Ectodermal cell (in vitro differentiated cells): ENCODE data around the gene HIGD1B.

Experiments
- H3K27ac ChIP-seq: 2 replicates; pipeline ENCODE4 v1.7.0; 2013; ENCODE audit warnings: mild to moderate bottlenecking, low read depth, low read length; ENCODE audit not compliant: insufficient read depth, poor library complexity, severe bottlenecking
- H3K27me3 ChIP-seq: 2 replicates; pipeline ENCODE4 v1.7.0; 2013; ENCODE audit warnings: mild to moderate bottlenecking, low read length; ENCODE audit not compliant: insufficient read depth, control insufficient read depth, poor library complexity, severe bottlenecking
- H3K36me3 ChIP-seq: one replicate; pipeline ENCODE4 v1.7.0; 2013; ENCODE audit warnings: low read length; ENCODE audit not compliant: control insufficient read depth, insufficient read depth
- H3K4me1 ChIP-seq: one replicate; pipeline ENCODE4 v1.7.0; 2013; ENCODE audit warnings: low read length; ENCODE audit not compliant: control insufficient read depth, insufficient read depth
- H3K4me3 ChIP-seq: 2 replicates; pipeline ENCODE4 v1.7.0; 2013; ENCODE audit warnings: low read depth, low read length, control low read depth; ENCODE audit not compliant: insufficient read depth
- H3K9me3 ChIP-seq: 2 replicates; pipeline ENCODE4 v1.7.0; 2013; ENCODE audit warnings: mild to moderate bottlenecking, low read length, moderate library complexity; ENCODE audit not compliant: control insufficient read depth
- WGBS, 2 experiments: methylation state at CpG; one replicate each; pipeline ENCODE4 v1.1.7; 2013; ENCODE audit warnings: missing lambda C conversion rate in 2 of 2; 5-methylcytosine and 5-hydroxymethylcytosine counted together

Gene HIGD1B

DNA sequence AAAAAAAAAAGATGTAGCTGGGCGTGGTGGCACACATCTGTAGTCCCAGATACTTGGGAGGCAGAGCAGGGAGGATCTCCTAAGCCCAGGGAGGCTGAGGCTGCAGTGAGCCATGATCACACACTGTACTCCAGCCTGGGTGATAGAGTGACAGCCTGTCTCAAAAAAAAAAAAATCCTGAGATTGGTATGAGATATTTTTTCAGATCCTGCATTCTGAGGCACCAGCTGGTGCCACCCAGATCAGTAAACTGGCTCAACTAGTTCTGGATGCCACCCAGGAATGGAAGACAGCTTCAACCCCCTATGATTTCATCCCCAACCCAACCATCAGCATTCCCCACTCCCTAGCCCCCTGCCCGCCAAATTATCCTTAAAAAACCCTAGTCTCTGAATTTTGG lies 10.5 kb upstream of the HIGD1B start:
- H3K4me3 ChIP-seq, result no peak overlapping the region
- peaks cover 4% of the 10 kb centered on the region for H3K4me1 ChIP-seq
- WGBS, 2 experiments, result 76 to 96% methylated on average over 2 of the region's 2 CpGs

DNA sequence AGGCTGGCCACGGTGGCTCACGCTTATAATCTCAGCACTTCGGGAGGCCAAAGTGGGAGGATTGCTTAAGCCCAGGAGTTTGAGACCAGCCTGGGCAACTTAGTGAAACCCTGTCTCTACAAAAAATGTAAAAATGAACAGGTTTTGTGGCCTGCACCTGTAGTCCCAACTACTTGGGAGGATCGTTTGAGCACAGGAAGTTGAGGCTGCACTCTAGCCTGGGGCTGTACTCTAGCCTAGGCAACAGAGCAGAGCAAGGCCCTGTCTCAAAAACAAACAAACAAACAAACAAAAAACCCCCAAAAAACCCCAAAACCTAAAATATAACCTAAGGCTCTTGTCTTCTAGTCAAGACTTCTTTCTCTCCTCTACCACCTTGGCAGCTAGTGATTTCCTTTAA lies 7.4 kb upstream of the HIGD1B start:
- Histone ChIP-seq H3K4me3 (no peak overlapping the region), H3K9me3 (no peaks in the 10 kb centered on the region), H3K27ac (no peak overlapping the region), H3K36me3 (no peaks in the 10 kb centered on the region), H3K4me1 (peaks cover 20% of the 10 kb centered on the region), H3K27me3 (no peaks in the 10 kb centered on the region)
- 93 to 96% methylated on average over 4 of the region's 4 CpGs for WGBS, 2 experiments

More for the DNA sequence above, 10.5 kb upstream of the HIGD1B start:
- H3K27ac ChIP-seq, result no peak overlapping the region
- H3K27me3 ChIP-seq, result no peaks in the 10 kb centered on the region
- H3K9me3 ChIP-seq, result no peaks in the 10 kb centered on the region
- no peaks in the 10 kb centered on the region for H3K36me3 ChIP-seq

DNA sequence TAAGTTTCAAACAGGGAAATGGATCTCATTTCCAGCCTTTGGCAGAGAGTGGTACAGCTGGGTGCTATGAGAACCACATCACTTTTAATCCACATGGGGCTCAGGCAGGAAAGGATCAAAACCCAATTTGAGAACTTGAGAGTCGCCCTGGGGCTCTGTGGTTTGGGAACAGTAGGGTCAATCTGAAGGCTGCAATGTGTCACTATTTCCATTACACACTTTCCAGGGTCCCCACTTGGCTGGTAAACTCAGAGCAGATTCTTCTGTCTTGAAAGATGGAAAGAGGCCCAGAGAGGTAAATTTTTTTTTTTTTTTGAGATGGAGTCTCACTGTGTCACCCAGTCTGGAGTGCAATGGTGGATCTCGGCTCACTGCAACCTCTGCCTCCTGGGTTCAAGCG lies 6.7 kb upstream of the HIGD1B start:
- no peak overlapping the region for H3K27ac ChIP-seq
- H3K4me1 ChIP-seq, result peaks cover 20% of the 10 kb centered on the region
- whole genome bisulfite sequencing, 2 experiments, result 90 to 92% methylated on average over 3 of the region's 3 CpGs
- no peak overlapping the region for H3K4me3 ChIP-seq
- H3K27me3 ChIP-seq, result no peaks in the 10 kb centered on the region
- no peaks in the 10 kb centered on the region for H3K36me3 ChIP-seq
- H3K9me3 ChIP-seq, result no peaks in the 10 kb centered on the region

DNA sequence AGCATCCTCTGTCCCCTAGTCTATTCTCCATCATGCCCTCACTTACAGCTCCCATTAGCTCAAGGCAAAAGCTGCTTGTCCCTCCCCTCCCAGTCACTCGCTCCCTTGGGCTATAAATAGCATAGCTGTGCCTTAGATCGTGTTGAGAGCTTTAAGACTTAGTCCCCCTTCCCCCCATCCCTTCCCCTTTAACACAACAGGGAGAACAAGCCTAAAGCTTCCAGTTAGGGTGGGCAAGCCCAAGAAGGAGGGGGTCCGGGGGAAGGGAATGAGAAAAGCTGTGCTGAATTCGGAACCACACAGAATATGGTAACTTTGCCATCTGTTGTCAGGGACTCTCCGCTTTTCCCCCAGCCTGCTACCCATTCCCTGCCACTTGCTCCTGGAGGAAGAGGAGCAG lies 4.9 kb upstream of the HIGD1B start:
- H3K4me3 ChIP-seq, result no peak overlapping the region
- H3K27me3 ChIP-seq, result no peaks in the 10 kb centered on the region
- no peak overlapping the region for H3K27ac ChIP-seq
- H3K9me3 ChIP-seq, result no peaks in the 10 kb centered on the region
- 26 to 29% methylated on average over 5 of the region's 5 CpGs for WGBS, 2 experiments
- H3K4me1 ChIP-seq, result peaks cover 20% of the 10 kb centered on the region
- no peaks in the 10 kb centered on the region for H3K36me3 ChIP-seq

DNA sequence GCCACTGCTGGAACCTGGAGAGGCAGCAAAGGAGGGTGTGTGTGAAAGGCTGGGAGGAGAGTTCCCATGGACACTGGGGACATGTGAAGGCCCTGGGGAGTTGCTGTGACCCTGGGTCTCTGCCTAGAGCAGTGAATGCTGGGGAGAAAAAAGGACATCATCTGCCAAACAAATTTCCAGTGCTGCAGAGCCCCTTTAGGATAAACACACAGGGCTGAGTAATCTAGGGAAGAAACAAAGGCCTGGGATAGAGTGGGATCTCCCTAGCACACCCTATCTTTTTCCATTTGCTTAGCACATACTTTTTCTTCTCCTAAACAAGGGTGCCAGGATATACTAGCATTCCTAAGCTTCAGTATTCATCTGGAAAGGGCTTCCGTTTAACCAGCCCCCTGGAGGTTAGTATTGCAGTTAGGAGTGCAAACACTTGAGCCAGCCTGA lies 3.3 kb upstream of the HIGD1B start:
- Histone ChIP-seq H3K9me3 (no peaks in the 10 kb centered on the region), H3K4me3 (no peak overlapping the region), H3K27ac (no peak overlapping the region), H3K36me3 (no peaks in the 10 kb centered on the region), H3K4me1 (peaks cover 20% of the 10 kb centered on the region), H3K27me3 (no peaks in the 10 kb centered on the region)
- 26 to 33% methylated on average over 1 of the region's 1 CpG for WGBS, 2 experiments

DNA sequence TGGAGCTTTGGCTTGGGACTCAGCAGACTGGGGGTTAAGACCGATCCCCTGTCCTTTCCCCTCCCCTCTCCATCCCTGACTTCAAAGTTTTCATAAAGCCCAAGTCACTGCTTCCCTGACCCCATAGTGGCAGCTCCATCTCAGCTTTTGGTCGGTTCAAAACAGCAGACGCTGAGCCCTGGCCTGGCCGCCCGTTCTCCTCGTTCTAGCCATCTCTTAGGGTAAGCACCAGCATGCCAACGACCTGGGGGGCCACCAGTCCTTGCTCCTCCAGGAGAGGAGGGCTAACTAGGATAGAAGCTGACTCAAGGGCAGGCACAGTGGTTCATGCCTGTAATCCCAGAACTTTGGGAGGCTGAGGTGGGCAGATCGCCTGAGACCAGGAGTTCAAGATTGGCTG lies 1.5 kb upstream of the HIGD1B start:
- Histone ChIP-seq H3K4me3 (no peak overlapping the region), H3K9me3 (no peaks in the 10 kb centered on the region), H3K27me3 (no peaks in the 10 kb centered on the region), H3K27ac (no peak overlapping the region), H3K4me1 (peaks cover 20% of the 10 kb centered on the region), H3K36me3 (peaks cover 6% of the 10 kb centered on the region)
- 84 to 86% methylated on average over 8 of the region's 8 CpGs for WGBS, 2 experiments

DNA sequence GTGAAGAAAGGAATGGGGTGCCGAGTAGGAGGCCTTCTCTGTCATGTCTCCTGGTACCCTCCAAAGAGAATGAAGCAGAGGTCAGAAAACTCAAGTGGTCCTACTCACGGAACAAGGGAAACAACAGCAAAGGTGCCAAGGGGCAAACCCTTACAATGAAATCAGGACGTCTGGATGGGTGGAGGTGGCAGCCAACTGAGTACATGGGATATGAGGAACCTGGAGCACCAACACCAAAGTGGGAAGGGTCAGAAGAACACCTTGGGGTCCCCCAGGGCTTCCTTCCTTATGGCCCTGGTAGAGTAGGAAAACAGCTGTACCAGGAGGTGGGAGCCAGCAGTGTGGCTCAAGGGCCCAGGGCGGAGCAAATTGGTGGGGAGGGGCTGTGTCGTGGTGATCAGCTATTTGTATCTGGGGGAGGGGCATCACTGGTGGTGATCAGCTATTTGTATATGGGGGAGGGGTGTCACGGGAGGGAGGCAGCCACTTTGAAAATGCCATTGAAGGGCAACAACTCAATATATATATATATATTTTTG lies 643 bp downstream of the HIGD1B start:
- Histone ChIP-seq H3K4me1 (peaks cover 7% of the 10 kb centered on the region), H3K4me3 (no peak overlapping the region), H3K36me3 (peaks cover 20% of the 10 kb centered on the region), H3K27me3 (no peaks in the 10 kb centered on the region), H3K27ac (no peak overlapping the region), H3K9me3 (no peaks in the 10 kb centered on the region)
- 78 to 80% methylated on average over 5 of the region's 6 CpGs for WGBS, 2 experiments

DNA sequence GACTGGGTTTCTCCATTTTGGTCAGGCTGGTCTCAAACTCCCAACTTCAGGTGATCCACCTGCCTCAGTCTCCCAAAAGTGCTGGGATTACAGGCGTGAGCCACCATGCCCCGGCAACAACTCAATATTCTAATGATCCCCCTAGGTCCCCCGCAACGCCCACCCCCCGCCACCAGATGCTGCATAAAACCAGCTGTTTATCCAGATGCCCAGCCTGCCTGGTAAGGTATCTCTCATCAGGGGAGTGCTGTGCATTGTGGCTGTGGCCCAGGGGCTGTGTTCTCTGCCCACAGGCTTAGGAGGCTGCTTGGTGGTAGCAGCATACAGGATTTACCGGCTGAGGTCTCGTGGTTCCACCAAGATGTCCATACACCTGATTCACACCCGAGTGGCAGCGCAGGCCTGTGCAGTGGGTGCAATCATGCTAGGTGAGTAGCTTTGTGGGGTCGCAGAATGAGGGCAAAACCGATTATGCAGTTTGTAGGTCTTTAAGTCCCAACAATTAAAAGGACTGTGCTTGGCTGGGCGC lies 1.3 kb downstream of the HIGD1B start:
- 93 to 95% methylated on average over 12 of the region's 12 CpGs for WGBS, 2 experiments
- Histone ChIP-seq H3K9me3 (no peaks in the 10 kb centered on the region), H3K27me3 (no peaks in the 10 kb centered on the region), H3K4me1 (peaks cover 6% of the 10 kb centered on the region), H3K27ac (no peak overlapping the region), H3K36me3 (peaks cover 27% of the 10 kb centered on the region), H3K4me3 (no peak overlapping the region)

DNA sequence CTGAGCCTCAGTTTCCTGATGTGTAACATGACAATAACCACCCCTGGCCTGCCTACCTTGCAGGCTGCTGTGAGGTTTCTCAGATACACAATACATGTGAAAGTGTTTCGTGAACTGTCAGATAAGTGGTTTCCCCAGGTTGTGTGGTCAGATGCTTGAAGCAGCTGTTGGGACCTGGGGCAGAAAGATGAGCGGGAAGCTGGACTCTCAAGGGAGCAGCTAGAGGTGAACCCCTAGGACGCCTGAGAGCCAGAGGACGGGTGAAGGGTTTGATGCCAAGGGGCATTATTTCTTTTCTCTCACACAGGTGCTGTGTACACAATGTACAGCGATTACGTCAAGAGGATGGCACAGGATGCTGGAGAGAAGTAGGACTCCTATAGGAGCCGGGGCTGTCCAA lies 2.3 kb downstream of the HIGD1B start:
- WGBS, 2 experiments, result 94 to 98% methylated on average over 7 of the region's 7 CpGs
- no peaks in the 10 kb centered on the region for H3K9me3 ChIP-seq

DNA sequence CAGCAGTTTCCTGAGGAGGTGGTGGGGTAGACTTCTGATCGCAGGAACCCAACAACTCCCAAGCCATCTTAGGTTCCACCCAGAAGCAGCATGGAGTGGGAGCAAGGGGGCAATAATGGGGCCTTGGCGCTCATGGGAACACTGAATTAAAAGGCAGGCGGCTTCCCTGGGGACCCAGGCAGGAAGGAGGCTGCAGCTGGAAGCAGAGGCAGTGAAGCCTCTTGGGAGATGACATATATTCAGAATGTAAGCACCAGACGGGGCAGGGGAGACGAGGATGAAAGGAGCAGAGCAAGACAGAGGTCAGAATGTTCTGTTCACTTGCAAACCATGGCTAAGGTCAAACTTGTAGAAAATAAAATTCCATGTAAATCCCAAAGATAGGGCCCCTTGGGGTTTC lies 2.9 kb downstream of the HIGD1B start:
- no peaks in the 10 kb centered on the region for H3K9me3 ChIP-seq
- no peaks in the 10 kb centered on the region for H3K27me3 ChIP-seq
- peaks cover 37% of the 10 kb centered on the region for H3K36me3 ChIP-seq
- no peak overlapping the region for H3K27ac ChIP-seq
- 96% methylated on average over 5 of the region's 5 CpGs for WGBS, 2 experiments
- no peak overlapping the region for H3K4me3 ChIP-seq
- H3K4me1 ChIP-seq, result no peaks in the 10 kb centered on the region

More for the DNA sequence above, 2.3 kb downstream of the HIGD1B start:
- H3K4me1 ChIP-seq, result no peaks in the 10 kb centered on the region
- H3K4me3 ChIP-seq, result no peak overlapping the region
- no peaks in the 10 kb centered on the region for H3K27me3 ChIP-seq
- H3K36me3 ChIP-seq, result peaks cover 37% of the 10 kb centered on the region
- no peak overlapping the region for H3K27ac ChIP-seq

DNA sequence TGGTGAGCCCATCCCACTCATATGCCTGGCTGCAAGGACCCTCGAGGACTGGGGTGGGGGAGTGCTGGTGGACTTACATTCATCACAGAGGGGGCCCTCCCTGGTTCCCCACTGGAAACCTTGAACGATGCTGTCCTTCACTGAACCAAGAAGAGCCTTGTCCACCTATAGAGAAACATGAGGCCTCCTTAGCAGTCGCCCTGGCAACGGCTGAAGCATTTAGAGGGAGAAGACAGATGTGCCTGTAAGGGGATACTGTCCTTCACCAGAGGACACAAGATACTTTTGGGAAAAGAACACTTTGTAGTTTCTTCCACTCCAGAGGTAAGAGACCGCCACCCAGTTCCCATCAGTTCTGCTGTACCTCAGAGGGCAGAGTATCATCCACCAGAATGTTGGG lies 6.5 kb downstream of the HIGD1B start:
- Histone ChIP-seq H3K9me3 (no peaks in the 10 kb centered on the region), H3K36me3 (peaks cover 56% of the 10 kb centered on the region), H3K4me3 (no peak overlapping the region)

More for the DNA sequence above, 6.5 kb downstream of the HIGD1B start:
- WGBS, 2 experiments, result 92 to 94% methylated on average over 5 of the region's 5 CpGs
- H3K27me3 ChIP-seq, result no peaks in the 10 kb centered on the region
- no peaks in the 10 kb centered on the region for H3K4me1 ChIP-seq
- H3K27ac ChIP-seq, result no peak overlapping the region
